Neuronal stem cell (in vitro differentiated cells): ENCODE results near the gene PSMA7.

ENCODE experiments used
- DNase-seq: peaks from one replicate; pipeline ENCODE4 v3.0.0-alpha.2; 2013; ENCODE audit warnings: low spot score
- H2AFZ ChIP-seq: one replicate; pipeline ENCODE4 v1.6.1; 2013; ENCODE audit warnings: mild to moderate bottlenecking, low read length, inconsistent platforms
- H2AK5ac ChIP-seq: 2 replicates; pipeline ENCODE4 v1.6.1; 2013; ENCODE audit warnings: low read depth, mild to moderate bottlenecking, inconsistent platforms, low read length, moderate library complexity, mixed read lengths
- H2BK120ac ChIP-seq: 2 replicates; pipeline ENCODE4 v1.6.1; 2013; ENCODE audit warnings: low read depth, mild to moderate bottlenecking, inconsistent platforms, low read length, moderate library complexity, mixed read lengths
- H2BK12ac ChIP-seq: one replicate; pipeline ENCODE4 v1.6.1; 2013; ENCODE audit warnings: low read length, inconsistent platforms
- H2BK15ac ChIP-seq: 2 replicates; pipeline ENCODE4 v1.6.1; 2013; ENCODE audit warnings: mild to moderate bottlenecking, low read length, inconsistent platforms, mixed read lengths
- H2BK5ac ChIP-seq: one replicate; pipeline ENCODE4 v1.6.1; 2013; ENCODE audit warnings: inconsistent platforms, mild to moderate bottlenecking, low read length, moderate library complexity
- H3K14ac ChIP-seq: one replicate; pipeline ENCODE4 v1.6.1; 2013; ENCODE audit warnings: low read length, inconsistent platforms
- H3K18ac ChIP-seq: 2 replicates; pipeline ENCODE4 v1.6.1; 2013; ENCODE audit warnings: low read length, inconsistent platforms
- H3K23ac ChIP-seq: 2 replicates; pipeline ENCODE4 v1.6.1; 2013; ENCODE audit warnings: low read depth, mild to moderate bottlenecking, mixed read lengths, low read length, inconsistent platforms; ENCODE audit not compliant: poor library complexity
- H3K27ac ChIP-seq: replicated peaks from 3 replicates; pipeline ENCODE4 v1.5.1; 2013; ENCODE audit warnings: low read length, inconsistent platforms
- H3K27me3 ChIP-seq, 3 experiments: 2 replicates each; pipeline ENCODE4 v1.6.1; 2013; ENCODE audit warnings: low read length in 3 of 3, mild to moderate bottlenecking in 2 of 3, inconsistent platforms in 1 of 3, low read depth in 1 of 3, mixed read lengths in 1 of 3, moderate library complexity in 1 of 3; ENCODE audit not compliant: control insufficient read depth in 3 of 3, insufficient read depth in 3 of 3
- H3K36me3 ChIP-seq, 2 donors: replicated peaks in 1 of 2; 2 replicates each; pipeline ENCODE4 v1.6.1; 2013; ENCODE audit warnings: low read length in 2 of 2; ENCODE audit not compliant: control insufficient read depth in 2 of 2, insufficient read depth in 2 of 2
- H3K4ac ChIP-seq: 2 replicates; pipeline ENCODE4 v1.6.1; 2013; ENCODE audit warnings: inconsistent platforms, mild to moderate bottlenecking, low read length, moderate library complexity
- H3K4me1 ChIP-seq, 2 donors: 1 replicate in 1 of 2; 2 replicates in 1 of 2; pipeline ENCODE4 v1.6.1; 2013; ENCODE audit warnings: low read length in 2 of 2, low read depth in 1 of 2; ENCODE audit not compliant: control insufficient read depth in 2 of 2, insufficient read depth in 1 of 2
- H3K4me2 ChIP-seq: one replicate; pipeline ENCODE4 v1.6.1; 2013; ENCODE audit warnings: mild to moderate bottlenecking, low read length, inconsistent platforms; ENCODE audit not compliant: insufficient read depth, poor library complexity, severe bottlenecking
- H3K4me3 ChIP-seq, 2 donors: 2 replicates each; pipeline ENCODE4 v1.5.1; 2013; ENCODE audit warnings: low read length in 2 of 2, mild to moderate bottlenecking in 2 of 2, inconsistent platforms in 1 of 2, moderate library complexity in 1 of 2
- H3K79me1 ChIP-seq: one replicate; pipeline ENCODE4 v1.6.1; 2013; ENCODE audit warnings: low read depth, mild to moderate bottlenecking, inconsistent platforms, low read length, moderate library complexity
- H3K9ac ChIP-seq: one replicate; pipeline ENCODE4 v1.6.1; 2013; ENCODE audit warnings: mild to moderate bottlenecking, low read depth, low read length, inconsistent platforms; ENCODE audit not compliant: poor library complexity
- H3K9me3 ChIP-seq, 2 donors: replicated peaks in 1 of 2; 2 replicates each; pipeline versions ENCODE3 to v1.6.1; 2013; ENCODE audit warnings: low read length in 2 of 2, mild to moderate bottlenecking in 2 of 2, inconsistent platforms in 1 of 2, low read depth in 1 of 2, mixed read lengths in 1 of 2, moderate library complexity in 1 of 2; ENCODE audit not compliant: control insufficient read depth in 2 of 2, insufficient read depth in 1 of 2
- H4K8ac ChIP-seq: one replicate; pipeline ENCODE4 v1.6.1; 2013; ENCODE audit warnings: low read depth, mild to moderate bottlenecking, inconsistent platforms, low read length, moderate library complexity
- H4K91ac ChIP-seq: one replicate; pipeline ENCODE4 v1.6.1; 2013; ENCODE audit warnings: low read length, low read depth, mild to moderate bottlenecking, inconsistent platforms; ENCODE audit not compliant: poor library complexity
- WGBS, 2 donors: extraction: QIAGEN DNeasy Blood & Tissue Kit; methylation state at CpG; one replicate each; pipeline ENCODE4 v1.1.7; 2013; ENCODE audit warnings: missing lambda C conversion rate in 2 of 2, mixed read lengths in 1 of 2; ENCODE audit not compliant: insufficient read length in 2 of 2, insufficient replicate concordance in 1 of 2; ENCODE audit errors: extremely low coverage in 2 of 2; 5-methylcytosine and 5-hydroxymethylcytosine counted together

The PSMA7 gene

DNA sequence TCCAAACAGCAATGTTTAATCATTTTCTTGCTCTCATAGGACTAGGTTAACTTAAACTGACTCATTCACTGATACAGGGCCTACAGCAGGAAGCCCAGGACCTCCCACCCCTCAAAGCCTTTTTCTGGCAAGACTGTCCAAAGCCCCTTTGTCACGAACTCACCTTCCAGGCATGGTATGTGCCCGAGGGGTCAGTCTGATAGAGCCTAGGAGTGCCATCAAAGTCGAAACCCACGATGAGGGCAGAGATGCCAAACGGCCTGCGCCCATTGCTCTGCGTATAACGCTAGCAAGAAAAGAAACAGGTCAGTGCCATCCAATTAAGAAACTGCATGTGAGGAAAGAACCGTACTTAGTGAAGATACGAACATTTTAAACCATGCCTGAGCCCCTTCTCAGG, 4.3 kb downstream of the PSMA7 start:
- Histone ChIP-seq H3K27ac (no peak overlapping the region), H2BK15ac (no peak overlapping the region), H4K8ac (no peak overlapping the region), H2BK5ac (no peak overlapping the region), H3K79me1 (peaks cover 13% of the 10 kb centered on the region), H3K18ac (no peak overlapping the region), H2BK120ac (no peak overlapping the region), H3K4me3 (no peak overlapping the region), H3K14ac (no peak overlapping the region), H2BK12ac (no peak overlapping the region), H3K36me3 (peaks cover 56 to 79% of the 10 kb centered on the region in 2 donors), H3K27me3 (no peaks in the 10 kb centered on the region), H2AFZ (no peak overlapping the region), H3K9me3 (no peaks in the 10 kb centered on the region), H3K23ac (no peak overlapping the region), H3K4me2 (no peak overlapping the region), H2AK5ac (no peak overlapping the region), H3K4ac (no peak overlapping the region), H3K4me1 (peaks cover 5% of the 10 kb centered on the region in 2 donors), H3K9ac (no peak overlapping the region), H4K91ac (no peak overlapping the region)
- no peak for DNase-seq
- WGBS, 2 donors = no CpG with 5 or more reads among the region's 10 CpGs

GRCh38 chr20:62138204-62138543, 5.0 kb downstream of the PSMA7 start:
- Histone ChIP-seq H3K9ac (no peak overlapping the region), H3K14ac (no peak overlapping the region), H3K4ac (no peak overlapping the region), H3K27ac (no peak overlapping the region), H3K79me1 (peaks cover 13% of the 10 kb centered on the region), H4K91ac (no peak overlapping the region), H3K18ac (no peak overlapping the region), H2BK120ac (no peak overlapping the region), H3K4me2 (no peak overlapping the region), H3K23ac (peak overlapping the region; percentile 70), H4K8ac (no peak overlapping the region), H2BK12ac (no peak overlapping the region), H3K9me3 (no peaks in the 10 kb centered on the region), H3K27me3 (no peaks in the 10 kb centered on the region), H2BK15ac (no peak overlapping the region), H2AFZ (no peak overlapping the region), H2BK5ac (no peak overlapping the region), H3K4me3 (no peak overlapping the region), H3K36me3 (peaks cover 61 to 87% of the 10 kb centered on the region in 2 donors), H3K4me1 (peaks cover 5% of the 10 kb centered on the region in 2 donors), H2AK5ac (no peak overlapping the region)
- no CpG with 5 or more reads among the region's 11 CpGs for WGBS, 2 donors
- no peak for DNase-seq

DNA sequence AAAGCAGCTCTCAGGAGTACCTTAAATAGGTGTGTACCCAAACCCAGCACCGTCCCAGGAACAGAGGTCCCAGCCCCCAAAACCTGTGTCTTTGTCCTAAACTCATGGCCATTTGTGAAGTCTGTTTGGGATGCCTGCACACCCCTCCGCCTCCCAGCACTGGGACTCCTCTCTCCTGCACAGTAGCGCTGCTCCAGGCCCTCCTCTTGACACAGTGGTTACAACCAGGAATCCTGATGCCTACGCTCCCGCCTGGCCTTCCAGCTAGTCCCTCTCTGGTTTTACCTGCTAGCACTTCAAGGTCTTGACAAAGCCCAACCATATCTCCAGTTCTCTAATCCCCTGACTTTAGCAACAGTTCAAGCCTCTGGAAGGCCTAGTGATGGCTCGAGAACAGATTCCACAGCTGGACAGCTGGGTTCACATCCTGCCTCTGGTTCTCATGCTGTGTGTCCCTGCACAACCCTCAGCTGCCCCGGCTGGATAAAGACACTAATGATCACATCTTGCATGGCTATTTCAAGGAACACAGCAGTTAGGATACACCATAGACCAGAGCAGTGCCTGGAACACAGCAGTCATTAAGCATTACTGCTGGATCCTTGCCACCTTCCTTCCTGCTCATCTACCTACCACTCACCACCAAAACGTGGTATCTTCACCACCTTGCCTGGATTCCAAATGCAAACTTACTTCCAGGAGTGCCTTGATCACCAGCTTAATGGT, 5.6 kb downstream of the PSMA7 start:
- H3K4me2 ChIP-seq = no peak overlapping the region
- H3K18ac ChIP-seq = no peak overlapping the region
- no peak overlapping the region for H2BK12ac ChIP-seq
- no peak for DNase-seq
- no peak overlapping the region for H3K4me3 ChIP-seq
- H2BK5ac ChIP-seq = no peak overlapping the region
- peaks cover 65 to 92% of the 10 kb centered on the region in 2 donors for H3K36me3 ChIP-seq
- H2AFZ ChIP-seq = no peak overlapping the region
- H3K9ac ChIP-seq = no peak overlapping the region
- H3K4me1 ChIP-seq = peaks cover 5% of the 10 kb centered on the region in 2 donors
- no peak overlapping the region for H3K27ac ChIP-seq
- no CpG with 5 or more reads among the region's 8 CpGs for WGBS, 2 donors
- H4K8ac ChIP-seq = peak overlapping the region; percentile 77
- H3K14ac ChIP-seq = no peak overlapping the region
- no peaks in the 10 kb centered on the region for H3K9me3 ChIP-seq
- no peak overlapping the region for H2BK15ac ChIP-seq
- H3K23ac ChIP-seq = peak overlapping the region; percentile 70
- H3K27me3 ChIP-seq = no peaks in the 10 kb centered on the region
- no peak overlapping the region for H3K4ac ChIP-seq
- no peak overlapping the region for H4K91ac ChIP-seq
- no peak overlapping the region for H2AK5ac ChIP-seq
- H2BK120ac ChIP-seq = no peak overlapping the region
- H3K79me1 ChIP-seq = peaks cover 11% of the 10 kb centered on the region

- Histone ChIP-seq H3K4me2 (no peak overlapping the region), H2BK120ac (no peak overlapping the region), H3K14ac (no peak overlapping the region), H2BK5ac (no peak overlapping the region), H3K9me3 (no peaks in the 10 kb centered on the region), H3K4ac (no peak overlapping the region), H3K27ac (no peak overlapping the region), H3K27me3 (no peaks in the 10 kb centered on the region), H4K91ac (no peak overlapping the region), H2AK5ac (no peak overlapping the region), H3K36me3 (peaks cover 71 to 98% of the 10 kb centered on the region in 2 donors), H3K79me1 (peaks cover 9% of the 10 kb centered on the region), H2AFZ (no peak overlapping the region), H2BK15ac (no peak overlapping the region), H3K4me3 (no peak overlapping the region), H3K18ac (no peak overlapping the region), H2BK12ac (no peak overlapping the region), H3K23ac (no peak overlapping the region), H3K9ac (no peak overlapping the region), H3K4me1 (peaks cover 5% of the 10 kb centered on the region in 2 donors), H4K8ac (peak overlapping the region; percentile 77)
- no peak for DNase-seq
- no CpG with 5 or more reads among the region's 6 CpGs for WGBS, 2 donors
Observed at GRCh38 chr20:62137092-62137384, 6.2 kb downstream of the PSMA7 start.
